HEK293T (cell line): Measurements from ENCODE around the gene ISM2.

Experiments
- CTCF ChIA-PET: fragments of 350-600 bp; formaldehyde crosslinking; extraction: SDS; loops from one replicate; lab custom pipeline; 2021; ENCODE audit warnings: antibody characterized with exemption, inconsistent platforms; lab: Yijun Ruan, JAX
- POLR2A ChIA-PET: fragments of 350-600 bp; formaldehyde crosslinking; extraction: SDS; loops from one replicate; lab custom pipeline; 2020; ENCODE audit warnings: antibody characterized with exemption, inconsistent platforms; lab: Yijun Ruan, JAX
- DNase-seq: peaks from one replicate; pipeline ENCODE4 v3.0.0; 2012; ENCODE audit warnings: mixed read lengths; ENCODE audit errors: extremely low spot score
- ARNT ChIP-seq: fragments of 450-650 bp; IDR thresholded peaks from 2 replicates; pipeline ENCODE4 v1.6.1; 2017; ENCODE audit warnings: mild to moderate bottlenecking
- BHLHE40 ChIP-seq: fragments of 450-650 bp; IDR thresholded peaks from 2 replicates; pipeline ENCODE4 v1.6.1; 2016; ENCODE audit warnings: mild to moderate bottlenecking, moderate library complexity, borderline replicate concordance
- CTBP1 ChIP-seq: fragments of 450-650 bp; IDR thresholded peaks from 2 replicates; pipeline ENCODE4 v1.6.1; 2016; ENCODE audit warnings: borderline replicate concordance
- ELF4 ChIP-seq: fragments of 450-650 bp; IDR thresholded peaks from 2 replicates; pipeline ENCODE4 v1.6.1; 2017; ENCODE audit warnings: antibody characterized with exemption
- FOXA1 ChIP-seq: fragments of 450-650 bp; IDR thresholded peaks from 2 replicates; pipeline ENCODE4 v1.6.1; 2016; ENCODE audit warnings: mild to moderate bottlenecking
- FOXK2 ChIP-seq: fragments of 450-650 bp; IDR thresholded peaks from 2 replicates; pipeline ENCODE4 v1.6.1; 2016; ENCODE audit warnings: mild to moderate bottlenecking
- FOXM1 ChIP-seq: fragments of 450-650 bp; IDR thresholded peaks from 2 replicates; pipeline ENCODE4 v1.6.1; 2017; ENCODE audit warnings: mild to moderate bottlenecking, borderline replicate concordance
- HDGF ChIP-seq: fragments of 450-650 bp; IDR thresholded peaks from 2 replicates; pipeline ENCODE4 v1.6.1; 2017; ENCODE audit warnings: antibody characterized with exemption, borderline replicate concordance
- L3MBTL2 ChIP-seq: fragments of 450-650 bp; conservative IDR thresholded peaks from 2 replicates; pipeline ENCODE4 v1.6.1; 2016; ENCODE audit warnings: mild to moderate bottlenecking
- LEF1 ChIP-seq: fragments of 450-650 bp; IDR thresholded peaks from 2 replicates; pipeline ENCODE4 v1.6.1; 2017; ENCODE audit warnings: mild to moderate bottlenecking, borderline replicate concordance
- NFRKB ChIP-seq: fragments of 450-650 bp; IDR thresholded peaks from 2 replicates; pipeline ENCODE4 v1.6.1; 2016; ENCODE audit warnings: mild to moderate bottlenecking, moderate library complexity
- SP1 ChIP-seq: fragments of 450-650 bp; IDR thresholded peaks from 2 replicates; pipeline ENCODE4 v1.6.1; 2017
- SUZ12 ChIP-seq: fragments of 450-650 bp; IDR thresholded peaks from 2 replicates; pipeline ENCODE4 v1.6.1; 2016; ENCODE audit warnings: mild to moderate bottlenecking
- TARDBP ChIP-seq: fragments of 450-650 bp; IDR thresholded peaks from 2 replicates; pipeline ENCODE4 v1.6.1; 2016
- ZNF384 ChIP-seq: fragments of 450-650 bp; IDR thresholded peaks from 2 replicates; pipeline ENCODE4 v1.6.1; 2016
- TF ChIP-seq, protein P1 (sequence below): fragments of 450-650 bp; IDR thresholded peaks from 2 replicates; pipeline ENCODE4 v1.6.1; 2016

The ISM2 gene

GRCh38 chr14:77495334-77495733 is 3.3 kb downstream of the ISM2 start:
- DNase-seq = no peak
- CTCF ChIA-PET = no interaction called here
- no peak for TF ChIP-seq HDGF
- TF ChIP-seq ARNT = no peak
- no peak for TF ChIP-seq FOXM1
- no peak for TF ChIP-seq L3MBTL2
- no peak for TF ChIP-seq TARDBP
- no peak for TF ChIP-seq SUZ12
- TF ChIP-seq LEF1 = no peak
- no peak for TF ChIP-seq CTBP1
- TF ChIP-seq, protein P1, sequence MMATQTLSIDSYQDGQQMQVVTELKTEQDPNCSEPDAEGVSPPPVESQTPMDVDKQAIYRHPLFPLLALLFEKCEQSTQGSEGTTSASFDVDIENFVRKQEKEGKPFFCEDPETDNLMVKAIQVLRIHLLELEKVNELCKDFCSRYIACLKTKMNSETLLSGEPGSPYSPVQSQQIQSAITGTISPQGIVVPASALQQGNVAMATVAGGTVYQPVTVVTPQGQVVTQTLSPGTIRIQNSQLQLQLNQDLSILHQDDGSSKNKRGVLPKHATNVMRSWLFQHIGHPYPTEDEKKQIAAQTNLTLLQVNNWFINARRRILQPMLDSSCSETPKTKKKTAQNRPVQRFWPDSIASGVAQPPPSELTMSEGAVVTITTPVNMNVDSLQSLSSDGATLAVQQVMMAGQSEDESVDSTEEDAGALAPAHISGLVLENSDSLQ = no peak
- TF ChIP-seq NFRKB = no peak
- no peak for TF ChIP-seq BHLHE40
- TF ChIP-seq FOXK2 = no peak
- no peak for TF ChIP-seq ZNF384
- TF ChIP-seq ELF4 = no peak
- POLR2A ChIA-PET = no interaction called here

GRCh38 chr14:77491056-77491455 is 7.6 kb downstream of the ISM2 start:
- CTCF ChIA-PET = no interaction called here
- TF ChIP-seq ZNF384 (no peak), SP1 (no peak), LEF1 (no peak), BHLHE40 (no peak), CTBP1 (no peak), SUZ12 (no peak), HDGF (no peak), FOXM1 (no peak), FOXK2 (no peak), L3MBTL2 (no peak), ARNT (no peak), NFRKB (no peak), ELF4 (no peak), TARDBP (no peak), FOXA1 (no peak)
- TF ChIP-seq, protein P1 = no peak
- DNase-seq = no peak
- POLR2A ChIA-PET = interaction anchor here (0.7 kb wide), 1 partner anchor 412 kb away, joined by 4 read pairs; no protein-coding TSS in a partner anchor

GRCh38 chr14:77490347-77490986 is 8.1 kb downstream of the ISM2 start:
- CTCF ChIA-PET = no interaction called here
- no peak for DNase-seq
- TF ChIP-seq FOXA1 = no peak
- POLR2A ChIA-PET = interaction anchor here (0.7 kb wide), 1 partner anchor 413 kb away, joined by 4 read pairs; no protein-coding TSS in a partner anchor

GRCh38 chr14:77489041-77489440 is 9.6 kb downstream of the ISM2 start:
- DNase-seq = no peak
- POLR2A ChIA-PET = interaction anchor here (1.6 kb wide), 1 partner anchor 30 kb away, joined by 5 read pairs; no protein-coding TSS in a partner anchor
- TF ChIP-seq ARNT (no peak), FOXK2 (no peak), TARDBP (no peak), HDGF (no peak), NFRKB (no peak), ZNF384 (no peak), BHLHE40 (no peak)
- CTCF ChIA-PET = interaction anchor here (1.0 kb wide), 1 partner anchor 31 kb away, joined by 3 read pairs; no protein-coding TSS in a partner anchor

DNA sequence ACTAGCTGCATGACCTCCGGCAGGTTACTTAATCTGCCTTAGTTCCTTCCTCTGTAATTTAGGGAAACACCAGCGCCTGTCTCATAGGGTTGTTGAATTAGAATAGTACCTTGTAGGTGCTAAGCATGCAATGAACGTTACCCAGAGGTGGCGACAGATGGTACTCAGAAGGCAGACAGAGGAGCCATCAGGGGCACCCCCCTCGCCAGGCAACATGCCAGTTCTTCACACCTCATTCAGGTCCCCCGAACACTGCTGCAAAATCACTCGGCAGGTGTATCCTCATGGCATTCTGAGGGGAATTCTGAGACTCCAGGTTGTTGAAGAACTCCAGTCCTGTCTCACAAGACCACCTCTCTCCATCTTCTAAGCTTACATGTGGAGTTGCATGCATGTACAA is 10.1 kb downstream of the ISM2 start:
- ChIA-PET POLR2A (interaction anchor here (1.6 kb wide), 1 partner anchor 29 kb away, joined by 5 read pairs; no protein-coding TSS in a partner anchor), CTCF (no interaction called here)
- TF ChIP-seq CTBP1 (no peak), FOXA1 (no peak), ELF4 (no peak), BHLHE40 (no peak), ZNF384 (no peak), ARNT (no peak), SUZ12 (no peak), LEF1 (no peak)

DNA sequence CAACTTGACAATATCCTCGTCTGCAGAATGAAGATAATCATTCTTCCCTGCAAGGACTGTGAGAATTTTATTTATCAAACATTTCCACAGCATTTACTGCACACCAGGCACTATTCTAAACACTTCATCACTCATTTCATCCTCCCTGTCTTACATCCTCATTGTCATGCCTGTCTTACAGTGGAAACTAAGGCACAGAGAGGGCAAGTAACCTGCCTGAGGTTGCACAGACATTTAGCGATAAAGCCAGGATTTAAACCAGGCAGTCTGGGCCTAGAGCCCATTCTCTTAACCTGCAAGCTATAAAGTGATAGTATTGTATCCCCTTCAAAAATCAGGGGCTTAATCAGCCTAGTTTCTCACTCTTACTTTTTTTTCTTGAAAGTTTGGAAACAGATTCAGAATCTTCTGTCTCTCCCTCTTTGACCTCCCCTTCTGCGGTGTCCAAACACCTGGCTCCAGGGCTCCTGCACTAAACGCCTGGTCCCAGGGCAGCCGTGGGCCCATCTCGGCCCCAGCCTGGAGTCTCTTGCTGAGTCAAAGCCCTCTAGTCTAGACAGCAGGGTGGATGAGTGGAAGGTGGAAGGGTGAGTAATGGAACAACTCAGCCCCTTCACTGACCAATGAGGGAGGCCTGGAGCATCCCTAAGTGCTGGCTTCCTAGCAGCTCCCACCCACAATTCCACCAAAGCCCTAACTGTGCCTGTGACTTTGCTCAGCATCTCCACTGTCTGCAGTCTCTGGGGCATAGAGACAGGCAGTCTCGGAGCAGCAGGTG is 12.5 kb downstream of the ISM2 start:
- POLR2A ChIA-PET = no interaction called here
- no peak for DNase-seq
- TF ChIP-seq SP1 (no peak), ELF4 (no peak), HDGF (no peak), BHLHE40 (no peak), FOXM1 (no peak)
- CTCF ChIA-PET = no interaction called here

More for the DNA sequence above, 10.1 kb downstream of the ISM2 start:
- DNase-seq = no peak

DNA sequence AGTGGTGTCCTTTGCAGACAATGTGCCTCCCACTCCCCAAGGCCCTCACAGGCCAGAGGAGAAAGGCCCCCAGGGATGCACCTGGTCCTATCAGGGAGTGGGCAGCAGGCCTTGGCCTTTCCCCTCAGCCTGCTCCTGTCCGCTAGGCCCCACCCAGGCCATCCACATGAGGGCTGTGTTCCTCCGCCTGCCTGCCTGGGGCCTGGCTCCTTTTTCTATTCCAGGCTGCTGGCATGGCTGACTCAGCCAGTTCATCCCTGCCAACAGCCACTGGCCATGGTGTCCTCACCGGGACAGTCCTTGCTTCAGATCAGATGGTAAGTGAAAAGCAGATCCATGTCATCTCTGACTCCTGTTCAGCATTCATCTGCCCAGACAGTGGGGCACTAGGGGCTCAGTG is 13.4 kb downstream of the ISM2 start:
- DNase-seq = no peak
- POLR2A ChIA-PET = no interaction called here
- TF ChIP-seq HDGF (no peak), FOXM1 (no peak), L3MBTL2 (no peak), LEF1 (no peak), TARDBP (no peak), SP1 (no peak), ELF4 (no peak), ARNT (no peak), FOXA1 (no peak), CTBP1 (no peak), BHLHE40 (no peak), SUZ12 (no peak), ZNF384 (no peak), NFRKB (no peak), FOXK2 (no peak)
- TF ChIP-seq, protein P1 = no peak
- CTCF ChIA-PET = no interaction called here
